ENCODE data around the gene CREG2.

The CREG2 gene

GRCh38 chr2:101408925-101409324 is 21.6 kb upstream of the CREG2 start:
- no peak for DNase-seq

- no peak for DNase-seq
Observed at GRCh38 chr2:101405351-101405899, 18.1 kb upstream of the CREG2 start.

GRCh38 chr2:101403745-101404144 is 16.4 kb upstream of the CREG2 start:
- no peak for DNase-seq

DNA sequence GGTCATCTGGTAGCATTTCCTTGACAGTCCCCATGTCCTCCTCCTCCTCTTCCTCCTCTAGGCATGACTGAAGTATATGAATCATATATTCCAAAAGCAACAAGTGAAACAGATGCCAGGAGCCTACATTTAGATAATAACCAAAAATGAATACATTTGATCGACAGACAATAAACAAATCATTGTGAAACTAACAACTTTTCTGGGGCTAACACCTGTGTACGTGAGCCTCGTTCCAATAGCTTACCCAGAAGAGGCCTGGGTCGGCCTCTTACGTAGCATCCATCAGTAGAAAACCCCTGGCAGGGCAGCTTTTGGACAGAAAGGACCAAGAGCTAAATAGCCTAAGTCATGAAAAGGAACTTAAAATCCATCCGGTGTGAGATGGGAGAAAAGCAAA is 15.3 kb upstream of the CREG2 start:
- DNase-seq = no peak

- no peak for DNase-seq
Observed at GRCh38 chr2:101401906-101402305, 14.6 kb upstream of the CREG2 start.

DNA sequence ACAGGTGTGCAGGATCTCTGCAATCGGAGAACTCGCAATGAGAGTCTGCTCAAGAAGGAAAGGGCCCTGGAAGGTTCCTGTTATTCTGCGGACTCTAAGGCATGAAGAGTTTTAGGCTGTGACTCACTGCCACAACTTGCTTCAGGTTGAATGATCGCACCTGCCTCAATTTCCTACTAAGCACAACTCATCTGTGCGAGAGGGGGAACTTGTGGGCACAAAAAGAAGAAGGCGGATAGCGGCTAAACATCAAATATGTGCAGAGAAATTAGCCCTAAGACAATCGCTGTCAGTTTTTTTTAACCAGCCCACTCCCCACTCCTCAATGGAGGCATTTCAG is 14.0 kb upstream of the CREG2 start:
- no peak for DNase-seq

DNA sequence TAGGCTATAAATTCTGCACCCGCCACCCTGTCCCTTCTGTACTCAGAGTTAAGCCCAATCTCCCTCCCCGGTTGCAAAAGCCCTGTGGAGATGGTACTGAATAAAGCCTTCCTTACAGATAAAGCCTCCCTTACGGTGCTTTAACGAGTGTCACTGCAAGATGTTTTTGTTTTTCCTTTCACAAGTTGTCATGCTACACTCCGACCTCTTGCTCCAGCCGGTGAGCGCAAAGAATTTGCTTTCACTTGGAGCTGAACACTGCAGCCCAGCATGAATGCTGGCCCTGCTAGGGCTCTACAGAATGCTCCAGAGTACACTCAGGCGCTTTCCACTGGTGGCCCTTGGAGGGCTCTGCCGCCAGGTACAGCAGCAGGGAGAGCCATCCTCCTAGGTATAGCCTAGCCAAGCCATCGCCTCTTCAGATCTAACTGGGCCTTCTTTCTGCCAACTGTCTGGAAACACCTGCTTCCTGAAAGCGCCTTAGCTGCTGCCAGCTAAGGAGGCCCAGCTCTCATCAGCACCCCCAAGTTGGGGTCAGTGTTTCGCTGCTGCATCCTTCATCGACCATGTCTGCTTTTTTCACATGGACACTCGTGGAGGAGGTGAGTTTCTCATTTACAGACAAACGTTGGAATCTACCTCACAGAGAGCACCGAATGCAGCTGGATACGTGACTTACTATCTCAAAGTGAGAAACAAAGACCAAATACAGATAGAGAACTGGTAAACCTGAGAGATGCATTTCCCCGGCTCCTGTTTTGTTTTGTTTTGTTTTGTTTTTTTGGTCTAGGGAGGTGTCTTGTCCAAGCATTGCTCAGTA is 13.4 kb upstream of the CREG2 start:
- DNase-seq = no peak

GRCh38 chr2:101400048-101400447 is 12.7 kb upstream of the CREG2 start:
- DNase-seq = no peak

- DNase-seq = no peak
Observed at GRCh38 chr2:101399021-101399799, 11.9 kb upstream of the CREG2 start.

DNA sequence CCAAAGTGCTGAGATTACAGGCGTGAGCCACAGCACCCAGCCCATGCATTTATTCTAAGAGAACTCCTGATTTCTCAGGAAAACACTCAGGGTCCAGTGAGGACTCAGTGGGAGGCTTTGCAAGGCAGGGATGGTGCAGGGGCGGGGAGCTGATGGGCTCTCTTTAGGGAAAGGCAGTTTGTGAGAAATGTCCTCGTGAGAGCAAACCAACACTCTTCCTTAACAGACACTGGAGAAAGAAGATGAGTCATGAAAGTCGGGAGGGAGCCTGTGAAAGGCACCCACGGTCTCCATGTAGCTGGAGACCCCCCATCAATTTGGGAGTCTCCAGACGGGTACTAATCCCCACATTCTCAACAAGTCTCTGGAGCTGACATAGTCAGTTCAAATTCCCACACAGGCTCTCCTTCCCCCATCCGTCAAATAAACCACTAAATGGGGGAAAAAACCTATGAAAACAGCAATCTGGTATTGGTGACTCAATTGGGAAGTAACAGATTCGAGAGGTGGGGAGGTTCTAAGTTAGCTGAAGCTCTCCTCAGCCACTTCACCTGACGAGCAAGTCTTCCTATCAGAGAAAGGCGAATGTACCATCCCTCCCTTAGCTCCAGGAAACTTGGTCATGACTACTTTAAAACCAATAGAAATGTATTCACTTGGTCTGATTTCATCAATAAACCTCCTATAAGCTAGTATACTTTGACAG is 11.0 kb upstream of the CREG2 start:
- DNase-seq = no peak

DNA sequence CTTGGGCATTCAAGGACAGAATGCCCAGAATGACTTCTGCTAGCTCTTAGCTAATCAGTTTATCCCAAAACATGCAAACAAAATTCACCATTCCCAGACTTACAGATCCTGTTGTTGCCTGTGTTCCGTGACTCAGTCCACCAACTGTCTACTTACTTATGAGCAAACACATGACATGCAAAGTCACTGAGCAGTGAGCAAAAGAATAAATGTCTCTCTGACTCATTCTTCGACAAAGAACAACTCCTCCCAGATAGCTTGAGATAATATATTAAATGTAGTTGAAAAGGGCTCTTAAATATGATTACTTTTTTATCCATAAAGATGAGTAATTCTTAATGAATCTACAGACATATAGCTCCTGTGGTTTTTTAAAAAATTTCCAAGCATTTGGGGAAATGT is 9.0 kb upstream of the CREG2 start:
- no peak for DNase-seq

DNA sequence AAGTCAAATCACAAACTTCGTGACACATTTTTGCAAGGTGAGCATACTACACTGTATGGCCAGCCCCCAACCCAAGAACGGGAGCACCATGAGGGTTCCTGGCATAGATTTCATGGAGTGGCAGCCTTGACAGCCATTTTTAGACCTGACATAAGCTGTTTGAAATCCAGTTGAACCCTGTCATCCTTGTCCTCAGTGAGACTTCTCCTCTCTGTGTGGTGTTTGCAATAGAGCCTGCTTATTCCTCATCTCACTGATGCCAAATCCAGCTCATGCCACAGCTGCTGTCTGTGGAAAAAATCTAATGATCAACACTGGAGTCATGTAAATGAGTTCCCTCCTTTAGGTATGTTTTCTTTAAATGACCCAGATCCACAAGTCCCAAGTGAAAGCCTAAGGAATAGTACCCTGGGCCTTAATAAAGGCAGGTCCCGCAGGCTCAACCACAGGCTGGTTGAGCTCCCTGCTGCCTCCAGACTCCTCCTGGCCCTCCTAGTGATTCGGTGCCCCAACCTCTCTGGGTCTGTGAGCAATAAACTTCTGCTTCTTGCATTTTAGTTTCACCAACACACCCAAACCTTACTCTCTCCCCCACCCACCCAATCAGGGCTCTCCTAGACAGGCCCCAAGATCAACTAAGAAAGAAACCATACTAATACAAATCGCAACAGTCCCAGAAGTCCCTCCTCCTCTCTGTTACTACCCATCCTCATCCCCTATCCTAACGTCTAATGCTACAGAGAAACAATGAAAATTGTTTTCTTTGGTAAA is 8.4 kb upstream of the CREG2 start:
- no peak for DNase-seq

- DNase-seq = no peak
Observed at GRCh38 chr2:101388232-101388631, 929 bp upstream of the CREG2 start.

- DNase-seq = no peak
Observed at GRCh38 chr2:101386599-101387150, 628 bp downstream of the CREG2 start.

GRCh38 chr2:101383016-101383541 is 4.2 kb downstream of the CREG2 start:
- DNase-seq = no peak

GRCh38 chr2:101382442-101382841 is 4.9 kb downstream of the CREG2 start:
- no peak for DNase-seq

DNA sequence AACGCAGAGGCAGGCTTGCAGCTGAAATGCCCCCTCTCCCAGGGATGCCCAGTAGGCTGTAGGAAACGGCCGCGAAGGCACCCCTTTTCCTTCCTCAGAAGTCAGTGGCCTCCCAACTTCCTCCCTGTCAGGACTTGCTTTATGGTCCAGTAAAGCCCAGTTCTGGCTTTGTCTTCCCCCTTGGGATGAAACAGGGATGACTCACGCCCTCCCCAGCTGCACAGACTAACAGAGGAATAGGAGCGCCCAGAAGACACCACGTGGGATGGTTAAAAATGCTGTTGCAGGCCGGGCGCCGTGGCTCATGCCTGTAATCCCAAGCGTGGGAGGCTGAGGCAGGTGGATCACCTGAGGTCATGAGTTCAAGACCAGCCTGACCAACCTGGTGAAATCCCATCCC is 6.9 kb downstream of the CREG2 start:
- DNase-seq = no peak

GRCh38 chr2:101379091-101379490 is 8.2 kb downstream of the CREG2 start:
- no peak for DNase-seq

DNA sequence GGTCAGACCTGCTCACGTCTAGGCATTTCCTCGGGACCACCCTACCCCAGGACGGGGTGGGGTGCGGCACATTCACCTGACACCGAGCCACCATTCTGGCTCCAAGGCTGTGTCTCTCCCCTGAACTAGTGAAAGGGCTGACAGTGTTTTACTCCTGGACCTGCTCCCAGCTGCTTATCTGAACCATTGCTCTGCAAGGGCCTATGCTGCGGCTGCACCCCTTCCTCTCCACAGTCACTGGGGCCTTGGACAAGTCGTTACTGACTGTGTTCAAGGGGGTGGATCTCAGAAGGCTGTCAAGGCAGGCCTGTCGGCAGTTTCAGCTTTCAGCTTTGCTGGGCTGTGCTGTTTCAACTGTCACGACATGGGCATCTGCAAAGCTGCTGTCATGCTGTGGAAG is 11.7 kb downstream of the CREG2 start:
- DNase-seq = no peak

DNA sequence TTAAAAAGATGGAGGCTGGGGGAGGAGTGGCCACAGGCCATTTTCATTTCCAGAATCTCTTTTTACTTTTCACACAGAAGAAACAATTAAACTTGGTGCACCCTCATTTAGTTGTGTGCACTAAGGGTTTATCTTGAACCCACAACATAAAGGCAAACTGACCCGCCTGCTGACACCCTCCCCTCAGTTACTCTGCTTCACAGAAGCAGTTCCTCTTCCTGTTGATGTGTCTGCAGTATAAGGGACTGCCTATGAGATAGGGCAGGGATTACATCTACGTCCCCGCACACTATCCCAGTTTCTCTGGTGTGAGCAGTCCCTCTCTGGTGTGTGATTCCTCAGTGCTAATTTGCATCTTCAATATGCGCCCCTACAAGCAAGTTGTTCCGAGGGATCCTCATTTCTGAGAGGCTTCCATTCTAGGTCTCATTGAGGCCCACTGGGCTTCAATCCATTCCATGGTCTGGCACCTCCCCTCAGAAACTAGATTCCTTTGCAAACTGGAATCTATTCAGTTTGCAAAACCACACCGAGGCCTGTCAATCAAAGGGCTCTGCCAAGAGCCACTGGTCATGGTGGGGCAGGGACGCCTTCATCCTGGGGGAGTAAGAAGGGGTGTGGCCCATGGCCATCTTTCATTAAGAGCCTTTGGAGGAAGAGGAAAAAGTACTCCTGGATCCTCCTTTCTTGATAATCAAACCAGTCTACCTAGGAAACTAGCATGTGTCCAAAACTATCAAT is 12.3 kb downstream of the CREG2 start:
- no peak for DNase-seq

GRCh38 chr2:101372792-101373191 is 14.5 kb downstream of the CREG2 start:
- DNase-seq = no peak

Data from SHP77 treated with DMSO at 0.1 percent for 48 hours (cell line).